Caco-2 (cell line): ENCODE data around the gene FCN1. TPM values are rescaled to one million over a fixed set of nuclear protein-coding genes. Genes with fewer than 3 reads are reported as not detected.
A peak's percentile ranks its signal among the peaks of the same experiment; 100 is the strongest.
"Not testable (repeated sequence)": the region's sequence is repeated elsewhere in the genome, so short reads cannot be mapped to it uniquely, and the experiment has no call there.

ENCODE experiments used
- BruUV-seq: library from RNA; stranded (reverse); fragments of 400-500 nt; replicated peaks from 2 replicates; lab custom pipeline; 2021; lab: Mats Ljungman, UMichigan
- CTCF ChIA-PET: fragments of 300-600 bp; sonication (Branson Sonifier 250); formaldehyde crosslinking; loops from one replicate; lab custom pipeline; 2022; ENCODE audit warnings: antibody characterized with exemption; lab: Charles Lee
- POLR2A ChIA-PET: fragments of 300-600 bp; sonication (Branson Sonifier 250); formaldehyde crosslinking; loops from one replicate; lab custom pipeline; 2022; ENCODE audit warnings: antibody characterized with exemption; lab: Charles Lee
- DNase-seq, 2 experiments: peaks; one replicate each; pipeline versions ENCODE4 v3.0.0 to v3.0.0-alpha.2; 2020 to 2022
- H3K27me3 ChIP-seq: replicated peaks from 2 replicates; pipeline ENCODE4 v1.6.0; 2011; ENCODE audit warnings: low read length; ENCODE audit not compliant: control insufficient read depth, insufficient read depth
- H3K36me3 ChIP-seq: 2 replicates; pipeline ENCODE4 v1.5.1; 2011; ENCODE audit warnings: low read length; ENCODE audit not compliant: control insufficient read depth, insufficient read depth
- H3K4me1 ChIP-seq: fragments of 250-450 bp; sonication (Bioruptor Pico); 2 replicates; pipeline ENCODE4 v1.5.1; 2020; ENCODE audit warnings: mild to moderate bottlenecking
- H3K4me3 ChIP-seq: 2 replicates; pipeline ENCODE4 v1.5.1; 2011; ENCODE audit warnings: low read depth, mild to moderate bottlenecking, control low read depth, low read length
- H3K9me3 ChIP-seq: fragments of 250-450 bp; sonication (Bioruptor Pico); 2 replicates; pipeline ENCODE4 v1.5.1; 2020; ENCODE audit warnings: mild to moderate bottlenecking, moderate library complexity
- H3K27ac Mint-ChIP-seq: one replicate; pipeline ENCODE4 v1.8.0; 2022; ENCODE audit warnings: mixed read lengths; ENCODE audit not compliant: unreplicated experiment
- H3K27me3 Mint-ChIP-seq: one replicate; pipeline ENCODE4 v1.8.0; 2022; ENCODE audit warnings: mixed read lengths; ENCODE audit not compliant: insufficient read depth, unreplicated experiment
- H3K36me3 Mint-ChIP-seq: one replicate; pipeline ENCODE4 v1.8.0; 2022; ENCODE audit warnings: mild to moderate bottlenecking, mixed read lengths; ENCODE audit not compliant: insufficient read depth, unreplicated experiment
- H3K4me1 Mint-ChIP-seq: one replicate; pipeline ENCODE4 v1.8.0; 2022; ENCODE audit warnings: low read depth, mixed read lengths; ENCODE audit not compliant: unreplicated experiment
- H3K4me3 Mint-ChIP-seq: one replicate; pipeline ENCODE4 v1.8.0; 2022; ENCODE audit warnings: mild to moderate bottlenecking, moderate library complexity, mixed read lengths; ENCODE audit not compliant: unreplicated experiment
- H3K9me3 Mint-ChIP-seq: one replicate; pipeline ENCODE4 v1.8.0; 2022; ENCODE audit warnings: mixed read lengths; ENCODE audit not compliant: unreplicated experiment
- CTCF ChIP-seq, 2 experiments: fragments of 200-600 bp in 1 of 2; IDR thresholded peaks; 1 replicate in 1 of 2; 2 replicates in 1 of 2; pipeline versions ENCODE4 v1.5.1 to v1.8.0; 2011 to 2022; ENCODE audit warnings: antibody characterized with exemption in 1 of 2, control low read depth in 1 of 2, inconsistent platforms in 1 of 2, low read depth in 1 of 2, low read length in 1 of 2, mild to moderate bottlenecking in 1 of 2, moderate library complexity in 1 of 2; ENCODE audit not compliant: insufficient read depth in 1 of 2, severe bottlenecking in 1 of 2, unreplicated experiment in 1 of 2
- intact Hi-C: fragments of 100-400 bp; cut with micrococcal nuclease; formaldehyde crosslinking; loops from one replicate; pipeline ENCODE4 v1.10.0; 2022; ENCODE audit not compliant: unreplicated experiment
- total RNA-seq: library from RNA; stranded (reverse); gene quantifications from 2 replicates; pipeline ENCODE4 v1.2.3, GENCODE V29; 2022

FCN1 gene
- total RNA-seq, 1 experiment from 2014 or later = not detected

- CTCF ChIA-PET = no interaction called here
- no TSS peak for BruUV-seq
- H3K27me3 ChIP-seq = no peaks in the 10 kb centered on the region
Observed at GRCh38 chr9:134959126-134959970, 41.6 kb upstream of the FCN1 start.

GRCh38 chr9:134957945-134958227, 40.2 kb upstream of the FCN1 start:
- Mint-ChIP-seq H3K27me3 (peaks cover 4% of the 10 kb centered on the region), H3K4me3 (no peak overlapping the region), H3K9me3 (no peaks in the 10 kb centered on the region), H3K36me3 (no peaks in the 10 kb centered on the region), H3K27ac (no peak overlapping the region), H3K4me1 (no peaks in the 10 kb centered on the region)
- no TSS peak for BruUV-seq
- POLR2A ChIA-PET = no interaction called here
- no peak for TF ChIP-seq CTCF (IDR thresholded peaks at IDR 0.05; ENCODE audit: insufficient read depth in 1 of 2, low read depth in 1 of 2, low read length in 1 of 2, severe bottlenecking in 1 of 2, unreplicated experiment in 1 of 2)
- CTCF ChIA-PET = no interaction called here
- H3K4me3 ChIP-seq = no peak overlapping the region
- intact Hi-C loops = no loop called here
- no peaks in the 10 kb centered on the region for H3K4me1 ChIP-seq
- DNase-seq = peak in 1 of 2 experiments; percentile 12
- H3K36me3 ChIP-seq = no peaks in the 10 kb centered on the region
- no peaks in the 10 kb centered on the region for H3K9me3 ChIP-seq
- no peaks in the 10 kb centered on the region for H3K27me3 ChIP-seq

More at GRCh38 chr9:134959126-134959970, 41.6 kb upstream of the FCN1 start:
- DNase-seq = no peak
- Mint-ChIP-seq H3K4me3 (no peak overlapping the region), H3K27ac (no peak overlapping the region), H3K36me3 (no peaks in the 10 kb centered on the region), H3K4me1 (no peaks in the 10 kb centered on the region), H3K9me3 (no peaks in the 10 kb centered on the region), H3K27me3 (peaks cover 5% of the 10 kb centered on the region)
- intact Hi-C loops = no loop called here
- Histone ChIP-seq H3K4me1 (no peaks in the 10 kb centered on the region), H3K36me3 (no peaks in the 10 kb centered on the region), H3K4me3 (no peak overlapping the region), H3K9me3 (no peaks in the 10 kb centered on the region)
- POLR2A ChIA-PET = no interaction called here
- TF ChIP-seq CTCF (IDR thresholded peaks at IDR 0.05; ENCODE audit: insufficient read depth in 1 of 2, low read depth in 1 of 2, low read length in 1 of 2, severe bottlenecking in 1 of 2, unreplicated experiment in 1 of 2) = no peak

GRCh38 chr9:134957165-134957944, 39.6 kb upstream of the FCN1 start:
- H3K36me3 Mint-ChIP-seq = no peaks in the 10 kb centered on the region
- intact Hi-C loops = no loop called here
- Histone ChIP-seq H3K36me3 (no peaks in the 10 kb centered on the region), H3K27me3 (no peaks in the 10 kb centered on the region), H3K9me3 (no peaks in the 10 kb centered on the region; the same call in 1 of the 2 replicates), H3K4me1 (no peaks in the 10 kb centered on the region), H3K4me3 (no peak overlapping the region)
- BruUV-seq = no TSS peak
- no peak for TF ChIP-seq CTCF (IDR thresholded peaks at IDR 0.05; ENCODE audit: insufficient read depth in 1 of 2, low read depth in 1 of 2, low read length in 1 of 2, severe bottlenecking in 1 of 2, unreplicated experiment in 1 of 2)
- no peak for DNase-seq
- ChIA-PET POLR2A (no interaction called here), CTCF (no interaction called here)
- H3K27me3 Mint-ChIP-seq = no peaks in the 10 kb centered on the region
- H3K4me3 Mint-ChIP-seq = no peak overlapping the region
- H3K27ac Mint-ChIP-seq = no peak overlapping the region
- H3K4me1 Mint-ChIP-seq = no peaks in the 10 kb centered on the region
- no peaks in the 10 kb centered on the region for H3K9me3 Mint-ChIP-seq

- H3K4me3 ChIP-seq, H3K27me3 ChIP-seq, H3K27ac Mint-ChIP-seq, H3K4me3 Mint-ChIP-seq, intact Hi-C loops, H3K36me3 ChIP-seq, H3K36me3 Mint-ChIP-seq, DNase-seq, H3K9me3 Mint-ChIP-seq, H3K4me1 Mint-ChIP-seq, CTCF ChIA-PET, H3K27me3 Mint-ChIP-seq, BruUV-seq, H3K9me3 ChIP-seq, H3K4me1 ChIP-seq, POLR2A ChIA-PET: not testable (repeated sequence)
Observed at GRCh38 chr9:134956387-134956786, 38.7 kb upstream of the FCN1 start.
